ENCODE results near the gene PPARG.

PPARG gene

GRCh38 chr3:12345584-12346494, 57.0 kb downstream of the PPARG start:
- DNase-seq = no peak

- DNase-seq = no peak
Measured at GRCh38 chr3:12347301-12347700, 58.4 kb downstream of the PPARG start.

- no peak for DNase-seq
Measured at GRCh38 chr3:12349895-12350811, 61.3 kb downstream of the PPARG start.

GRCh38 chr3:12351145-12351544, 62.3 kb downstream of the PPARG start:
- DNase-seq = no peak

GRCh38 chr3:12352253-12352652, 63.4 kb downstream of the PPARG start:
- no peak for DNase-seq

- DNase-seq = no peak
Measured at GRCh38 chr3:12352755-12353154, 63.9 kb downstream of the PPARG start.

- DNase-seq = no peak
Measured at GRCh38 chr3:12353796-12354525, 65.1 kb downstream of the PPARG start.

- peak in 1 of 3 experiments; percentile 67 for DNase-seq
Measured at GRCh38 chr3:12356175-12356574, 67.3 kb downstream of the PPARG start.

GRCh38 chr3:12356996-12357395, 68.1 kb downstream of the PPARG start:
- DNase-seq = no peak

- no peak for DNase-seq
Measured at GRCh38 chr3:12357456-12357855, 68.6 kb downstream of the PPARG start.

GRCh38 chr3:12363397-12364195, 74.7 kb downstream of the PPARG start:
- DNase-seq = peak in 1 of 3 experiments; percentile 27

GRCh38 chr3:12367346-12367745, 78.5 kb downstream of the PPARG start:
- no peak for DNase-seq

GRCh38 chr3:12369029-12369428, 80.2 kb downstream of the PPARG start:
- DNase-seq = no peak

- no peak for DNase-seq
Measured at GRCh38 chr3:12369598-12369997, 80.7 kb downstream of the PPARG start.

GRCh38 chr3:12370758-12371157, 81.9 kb downstream of the PPARG start:
- peak in 1 of 3 experiments; percentile 1 for DNase-seq

- no peak for DNase-seq
Measured at GRCh38 chr3:12371525-12372140, 82.8 kb downstream of the PPARG start.

GRCh38 chr3:12372741-12373280, 83.9 kb downstream of the PPARG start:
- no peak for DNase-seq

GRCh38 chr3:12375572-12375971, 86.7 kb downstream of the PPARG start:
- no peak for DNase-seq

GRCh38 chr3:12379640-12380429, 91.0 kb downstream of the PPARG start:
- no peak for DNase-seq

GRCh38 chr3:12380461-12380860, 91.6 kb downstream of the PPARG start:
- no peak for DNase-seq
